NK-92 (cell line): ENCODE results near the gene MRPL46.
"Not testable (repeated sequence)": the region's sequence is repeated elsewhere in the genome, so short reads cannot be mapped to it uniquely, and the experiment has no call there.

ENCODE experiments used
- DNase-seq: peaks from one replicate; lab custom pipeline; 2025; ENCODE audit not compliant: unreplicated experiment; lab: John Stamatoyannopoulos, UW

The MRPL46 gene

DNA sequence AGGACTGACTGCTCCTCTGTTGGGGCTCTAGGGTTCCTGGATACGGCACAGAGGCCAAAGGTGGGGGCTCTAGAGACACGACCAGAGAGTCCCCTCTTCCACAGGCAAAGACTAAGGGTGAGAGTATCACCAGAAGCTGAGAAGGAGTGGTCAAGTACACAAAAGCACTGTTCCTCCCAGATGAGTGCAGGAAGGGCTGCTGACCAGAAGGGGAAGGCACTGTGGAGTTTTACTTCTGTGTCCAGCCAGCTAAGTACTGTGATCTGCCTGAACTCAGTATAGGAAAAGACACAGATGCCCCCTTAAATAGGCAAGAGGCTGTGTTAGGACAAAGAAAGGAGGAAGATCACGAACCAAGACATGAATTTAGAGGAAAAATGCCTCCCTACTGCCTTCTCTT, 12.0 kb upstream of the MRPL46 start:
- no peak for DNase-seq

DNA sequence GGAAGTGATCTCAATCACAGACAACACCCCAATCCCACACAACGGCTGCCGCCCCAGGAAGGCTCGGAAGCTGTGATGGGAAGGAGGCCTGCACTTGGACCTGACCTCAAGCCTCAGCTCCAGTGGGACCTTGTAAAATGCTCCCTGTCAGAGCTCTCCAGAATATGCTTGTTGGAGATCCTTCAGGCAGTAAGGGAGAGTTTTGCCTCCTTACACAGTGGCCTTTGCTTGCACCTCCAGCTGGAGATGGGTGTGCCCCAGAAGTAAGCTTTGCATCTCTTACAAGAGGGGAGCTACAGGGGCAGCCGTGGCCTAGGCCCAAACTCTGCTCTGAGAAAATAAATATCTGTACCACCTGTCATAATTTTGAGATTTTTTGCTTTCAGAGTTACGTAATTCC, 10.7 kb upstream of the MRPL46 start:
- DNase-seq, result no peak

DNA sequence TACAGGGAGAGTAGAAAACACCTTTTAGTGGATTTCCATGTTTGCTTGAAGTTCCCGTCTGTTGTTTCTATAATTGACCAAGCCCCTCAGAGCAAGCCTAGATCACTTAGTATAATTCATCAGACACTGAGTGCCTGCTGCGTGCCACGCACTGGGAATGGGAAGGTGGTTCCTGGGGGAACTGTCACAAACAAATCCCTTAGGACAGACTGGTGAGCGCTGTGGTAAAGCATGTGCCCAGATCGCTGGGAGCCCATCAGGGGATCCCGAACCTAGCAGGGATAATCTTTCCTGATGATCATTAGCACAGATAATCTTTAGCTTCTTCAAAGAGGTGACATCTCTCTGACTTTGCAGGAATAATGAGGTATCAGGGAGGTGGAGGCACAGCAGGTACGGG, 9.9 kb upstream of the MRPL46 start:
- DNase-seq, result no peak

DNA sequence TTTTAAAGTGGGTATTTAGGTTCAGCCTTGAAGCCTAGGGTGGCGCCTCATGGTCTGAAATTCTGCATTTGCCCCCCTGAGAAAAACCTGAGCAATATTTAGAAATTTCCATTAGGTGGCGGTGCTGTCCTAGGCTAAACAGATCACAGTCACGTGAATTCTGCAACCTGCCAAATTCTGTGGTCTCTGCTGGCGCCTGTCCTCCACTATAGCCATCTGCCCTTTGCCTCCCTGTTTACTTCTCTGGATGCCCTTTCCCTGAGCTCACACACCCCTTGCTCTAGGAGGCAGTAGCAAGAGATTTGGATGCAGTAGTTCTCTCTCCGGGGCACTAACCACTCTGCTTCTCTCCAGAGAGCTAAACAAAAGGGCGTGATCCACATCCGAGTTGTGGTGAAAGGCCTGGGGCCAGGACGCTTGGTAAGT, 9.5 kb upstream of the MRPL46 start:
- DNase-seq, result no peak

DNA sequence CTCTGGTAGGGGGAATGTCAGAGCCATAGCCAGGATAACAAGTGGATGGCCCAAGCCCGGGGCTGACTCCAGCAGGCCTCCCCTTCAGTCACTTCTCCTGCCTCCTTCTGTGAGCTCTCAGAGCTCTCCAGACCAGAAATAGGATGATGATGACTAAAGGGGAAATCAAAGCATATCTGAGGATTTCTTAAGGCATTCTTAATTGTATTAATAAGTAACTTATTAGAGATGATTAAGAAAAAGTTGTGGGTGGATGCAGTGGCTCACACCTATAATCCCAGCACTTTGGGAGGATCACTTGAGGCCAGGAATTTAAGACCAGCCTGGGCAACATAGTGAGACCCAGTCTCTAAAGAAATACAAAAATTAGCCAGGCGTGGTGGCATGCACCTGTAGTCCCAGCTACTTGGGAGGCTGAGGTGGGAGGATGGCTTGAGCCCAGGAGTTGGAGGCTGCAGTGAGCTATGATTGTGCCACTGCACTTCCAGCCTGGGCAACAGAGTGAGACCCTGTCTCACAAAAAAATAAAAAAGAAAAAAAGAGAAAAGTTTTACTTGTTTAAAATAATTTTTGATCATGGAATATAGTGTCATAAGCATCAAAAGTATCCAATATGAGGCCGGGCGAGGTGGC, 6.6 kb upstream of the MRPL46 start:
- not testable (repeated sequence) for DNase-seq

DNA sequence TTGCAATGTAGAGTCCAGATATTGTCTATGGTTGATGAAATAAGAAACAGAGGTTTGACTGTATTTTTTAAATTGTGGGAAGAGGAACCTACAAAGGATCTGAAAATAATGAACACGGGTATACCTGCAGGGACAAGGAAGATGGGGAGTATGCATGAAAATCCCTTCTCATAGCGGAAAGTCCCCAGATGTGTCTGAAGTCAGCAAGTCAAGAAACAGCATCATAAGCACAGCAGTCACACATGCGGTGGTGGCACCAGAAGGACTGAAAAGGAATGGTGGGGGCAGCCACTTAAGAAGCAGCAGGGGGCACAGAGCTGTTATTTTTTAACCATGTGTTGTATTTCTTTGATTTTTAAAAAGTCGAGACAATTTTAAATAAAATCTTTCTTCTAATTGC, 5.0 kb upstream of the MRPL46 start:
- no peak for DNase-seq

DNA sequence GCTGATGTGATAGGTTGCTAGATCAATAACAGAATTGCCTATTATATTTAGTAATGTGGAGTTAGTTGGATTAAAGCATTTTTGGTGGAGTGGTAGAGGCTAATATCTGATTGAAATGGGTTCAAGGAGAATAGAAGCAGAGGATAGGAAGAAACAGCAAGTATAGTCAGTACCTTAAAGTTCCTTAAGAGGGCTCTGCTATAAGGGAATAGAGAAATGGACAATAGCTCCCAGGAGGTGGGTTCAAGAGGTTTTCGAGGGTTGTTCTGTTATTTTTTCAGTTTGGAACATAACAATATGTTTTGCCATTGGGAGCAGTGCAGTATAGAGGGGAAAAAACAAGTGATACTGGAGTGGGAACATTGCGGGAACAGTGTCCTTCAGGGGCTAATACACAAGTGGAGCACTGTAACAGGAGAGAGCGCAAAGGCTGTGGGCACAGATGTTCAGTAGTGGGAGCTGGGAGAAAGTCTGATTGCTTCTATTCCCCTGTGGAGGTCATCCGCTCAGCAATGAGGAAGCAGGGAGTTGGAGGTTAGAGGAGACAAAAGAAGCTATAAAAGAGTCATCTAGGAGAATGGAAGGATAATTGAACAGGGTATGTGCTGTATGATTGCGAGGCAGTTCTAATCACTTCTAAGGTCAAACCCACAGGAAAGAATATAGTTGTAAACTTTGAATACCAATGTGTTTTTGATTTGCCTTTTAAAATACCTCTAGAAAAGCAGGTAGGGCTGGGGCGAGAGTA, 3.6 kb upstream of the MRPL46 start:
- DNase-seq, result no peak

DNA sequence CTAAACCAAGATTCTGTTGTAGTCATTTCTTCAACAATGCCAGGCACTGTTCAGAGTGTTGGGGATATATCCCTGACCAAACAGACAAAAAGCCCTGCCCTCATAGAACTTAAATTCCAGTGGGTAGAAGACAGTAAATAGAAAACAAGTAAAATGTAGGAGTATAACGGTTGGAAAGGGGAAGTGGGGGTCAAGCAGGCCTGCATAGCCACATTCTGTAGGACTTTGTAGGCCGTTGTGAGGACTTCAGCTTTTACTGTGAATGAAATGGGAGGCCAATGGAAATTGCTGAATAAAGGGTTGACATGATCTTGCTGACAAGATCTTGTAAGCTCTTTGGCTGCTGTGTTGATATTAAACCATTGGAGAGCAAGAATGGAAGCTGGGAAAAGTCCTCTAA, 2.1 kb upstream of the MRPL46 start:
- DNase-seq, result no peak

DNA sequence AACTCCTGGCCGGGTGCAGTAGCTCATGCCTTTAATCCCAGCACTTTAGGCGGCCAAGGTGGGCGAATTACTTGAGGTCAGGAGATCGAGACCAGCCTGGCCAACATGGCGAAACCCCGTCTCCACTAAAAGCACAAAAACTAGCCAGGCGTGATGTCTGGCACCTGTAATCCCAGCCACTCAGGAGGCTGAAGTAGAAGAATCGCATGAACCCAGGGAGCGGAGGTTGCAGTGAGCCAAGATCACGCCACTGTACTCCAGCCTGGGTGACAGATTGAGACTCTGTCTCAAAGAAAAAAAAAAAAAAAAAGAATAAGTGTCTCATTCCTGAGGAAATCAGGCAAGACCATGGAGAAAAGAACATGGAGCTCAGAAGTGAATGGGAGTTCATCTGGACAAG, 1.5 kb upstream of the MRPL46 start:
- DNase-seq, result not testable (repeated sequence)

DNA sequence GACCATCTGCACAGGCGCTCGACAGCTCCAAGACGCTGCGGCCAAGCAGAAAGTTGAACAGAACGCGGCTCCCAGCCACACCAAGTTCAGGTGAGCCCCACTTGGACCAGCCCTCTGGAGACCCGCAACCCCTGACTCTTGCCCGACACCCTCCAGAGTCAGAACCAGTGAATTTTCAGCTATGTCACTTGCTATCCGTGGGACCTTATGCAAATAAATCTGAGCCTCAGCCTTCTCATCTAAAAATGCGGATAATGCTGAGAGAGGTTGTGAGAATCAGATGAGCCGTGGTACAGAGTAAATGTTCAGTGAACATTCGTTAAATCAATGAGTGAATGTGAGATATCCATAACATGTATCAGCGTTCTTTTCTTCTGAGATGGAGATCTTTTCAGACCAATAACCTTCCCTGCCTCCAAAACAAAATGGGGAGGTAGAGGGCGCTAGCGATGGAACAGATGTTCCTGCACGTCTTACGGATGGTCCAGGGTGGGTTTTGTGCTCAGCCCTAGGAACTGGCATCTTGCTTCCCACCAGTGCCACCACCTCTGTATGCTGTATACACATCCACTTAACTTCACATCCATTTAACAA, 844 bp upstream of the MRPL46 start:
- DNase-seq, result no peak

DNA sequence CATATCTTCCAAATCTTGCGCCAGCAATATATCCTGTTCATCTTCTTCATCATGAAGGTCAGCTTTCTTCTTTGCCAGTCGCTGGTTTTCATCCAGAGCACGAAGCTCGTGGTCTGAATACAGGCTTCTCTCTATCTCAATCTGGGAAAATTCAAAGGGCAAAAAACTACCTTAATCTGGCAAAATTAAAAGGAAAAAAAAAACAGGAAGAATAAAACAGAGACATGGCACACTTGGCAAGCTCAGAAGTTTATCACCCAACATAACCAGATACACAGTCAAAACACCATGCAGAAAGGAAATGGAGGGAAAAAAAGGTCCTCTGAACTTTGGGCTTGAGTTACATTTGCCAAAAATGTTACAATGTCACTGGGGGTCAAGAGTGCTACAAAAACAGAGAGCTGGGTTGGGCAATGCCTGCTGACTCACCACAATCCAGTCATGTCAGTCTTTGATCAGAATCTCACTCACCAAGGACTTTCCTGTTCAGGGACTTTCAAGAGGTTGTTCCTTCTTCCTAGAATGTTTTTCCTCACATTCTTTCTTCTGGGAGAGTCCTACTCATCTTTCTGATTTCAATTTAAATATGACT, 1.5 kb downstream of the MRPL46 start:
- DNase-seq, result no peak

DNA sequence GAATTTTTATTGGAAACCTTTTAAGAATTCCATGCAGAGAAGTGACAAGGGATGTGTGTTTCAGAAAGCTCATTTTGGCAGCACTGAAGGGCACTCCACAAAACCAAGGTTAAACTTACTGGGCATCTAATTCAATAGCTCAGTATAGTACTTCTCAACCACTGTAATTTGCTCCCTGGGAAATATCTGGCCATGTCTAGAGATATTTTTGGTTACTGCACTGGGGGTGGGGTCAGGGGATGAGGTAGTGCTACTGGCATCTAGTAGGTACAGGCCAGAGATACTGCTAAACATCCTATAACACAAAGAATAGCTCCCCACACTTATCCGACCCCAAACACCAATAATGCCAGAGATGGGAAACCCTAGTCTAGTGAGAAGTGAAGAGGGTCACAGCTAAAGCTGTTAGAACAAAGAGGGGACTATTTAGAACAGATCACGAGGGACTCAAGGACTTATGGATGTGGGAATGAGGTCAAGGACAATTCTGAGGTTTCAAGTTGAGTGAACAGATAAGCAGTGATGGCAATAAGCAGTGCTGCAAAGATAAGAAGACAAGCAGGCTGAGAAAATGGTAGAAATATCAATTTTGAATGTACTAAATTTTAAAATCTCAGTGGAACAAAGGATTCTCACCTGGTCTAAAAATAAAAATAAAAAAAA, 3.2 kb downstream of the MRPL46 start:
- no peak for DNase-seq

DNA sequence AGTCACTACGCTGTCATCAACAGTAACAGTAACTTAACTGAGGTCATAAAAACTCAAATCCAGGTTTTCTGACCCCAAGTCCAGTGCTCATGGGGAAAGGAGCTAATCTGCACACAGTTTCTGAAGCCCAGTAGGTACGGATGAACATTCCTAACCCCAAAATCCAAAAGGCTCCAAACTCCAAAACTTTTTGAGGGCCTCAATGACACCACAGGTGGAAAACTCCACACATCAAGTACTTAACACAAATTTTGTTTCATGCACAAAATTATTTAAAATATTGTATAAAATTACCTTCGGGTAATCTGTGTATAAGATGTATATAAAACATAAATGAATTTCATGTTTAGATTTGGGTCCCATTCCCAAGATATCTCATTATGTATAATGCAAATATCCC, 10.5 kb downstream of the MRPL46 start:
- no peak for DNase-seq

DNA sequence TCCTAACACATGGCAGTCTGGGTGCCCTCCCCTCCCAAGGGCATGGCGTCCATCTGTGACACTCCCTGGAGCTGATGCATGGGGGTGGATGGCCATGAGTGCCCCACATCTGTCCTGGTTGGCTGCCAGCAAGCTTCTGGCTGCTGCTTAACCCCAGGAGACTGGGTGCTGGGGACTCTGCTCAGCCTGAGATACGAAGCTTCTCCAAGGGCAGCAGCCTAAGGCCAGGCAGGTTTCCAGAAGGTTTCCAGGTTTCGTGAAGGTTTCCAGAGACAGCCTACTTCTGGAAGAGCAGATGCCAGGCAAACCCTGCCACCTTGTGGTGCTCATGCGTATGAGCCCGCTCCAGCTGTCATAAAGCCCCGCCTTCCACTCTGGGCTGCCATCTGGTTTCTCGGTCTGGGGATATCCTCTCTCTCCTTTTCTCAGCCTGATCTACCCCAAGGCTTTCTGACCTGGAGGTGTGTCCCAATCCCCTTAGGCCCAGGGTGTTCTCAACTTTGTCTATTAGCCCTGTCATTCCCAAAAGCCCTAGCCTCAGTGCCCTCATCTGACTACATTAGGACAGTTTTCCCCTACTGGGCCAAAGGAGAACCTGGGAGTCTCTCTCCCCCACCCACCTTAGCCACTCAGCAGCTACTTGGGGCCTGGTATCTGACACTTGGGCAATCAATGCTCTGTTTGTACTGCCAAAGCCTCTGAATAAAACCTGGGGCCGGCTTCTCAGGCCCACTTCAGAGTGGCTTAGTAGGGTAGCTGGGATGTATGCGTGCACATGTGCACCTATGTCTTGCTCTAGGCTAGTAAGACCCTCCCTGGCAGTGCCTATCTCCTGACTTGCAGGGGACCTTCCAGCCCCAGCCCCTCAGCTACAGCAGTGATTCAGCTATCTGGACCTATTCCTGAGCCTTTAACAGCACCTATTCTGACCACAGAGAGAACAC, 12.0 kb downstream of the MRPL46 start:
- DNase-seq, result no peak

DNA sequence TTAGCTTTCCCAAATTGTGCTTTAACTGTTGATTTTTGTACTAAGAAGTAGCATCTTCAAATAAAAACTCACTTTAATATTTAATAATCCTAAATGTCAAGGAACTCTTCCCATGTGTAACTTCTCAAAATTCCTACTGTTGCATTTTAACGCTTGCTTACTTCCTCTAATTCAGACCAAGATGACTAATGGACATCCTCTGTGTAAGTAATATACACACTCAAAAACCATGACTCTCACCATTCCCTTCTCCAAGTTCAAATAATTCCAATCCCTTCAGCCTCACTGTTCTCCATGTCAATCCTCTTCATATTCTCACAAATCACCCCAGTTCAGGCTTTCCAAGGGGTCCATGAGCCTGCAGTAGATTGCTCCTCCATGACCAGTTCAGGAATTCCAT, 13.0 kb downstream of the MRPL46 start:
- no peak for DNase-seq

DNA sequence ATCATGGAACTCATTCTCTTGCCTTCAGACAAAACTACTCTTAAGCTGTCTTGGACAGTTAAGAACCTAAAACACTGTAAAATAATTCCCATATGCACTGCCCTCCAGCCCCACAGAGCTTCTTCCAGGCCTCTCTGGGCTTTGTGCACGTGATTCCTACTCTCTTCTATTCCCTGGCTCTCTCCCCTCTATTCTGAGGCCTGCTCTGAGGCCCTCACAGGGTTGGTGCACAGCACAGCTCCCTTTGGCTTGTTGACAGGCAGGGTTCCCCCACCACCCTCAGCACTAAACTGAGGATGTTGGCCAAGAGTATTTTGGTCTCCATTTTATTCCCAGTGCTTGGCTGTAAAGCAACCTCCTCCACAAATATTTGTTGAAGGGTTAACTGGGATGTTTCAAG, 13.5 kb downstream of the MRPL46 start:
- no peak for DNase-seq

DNA sequence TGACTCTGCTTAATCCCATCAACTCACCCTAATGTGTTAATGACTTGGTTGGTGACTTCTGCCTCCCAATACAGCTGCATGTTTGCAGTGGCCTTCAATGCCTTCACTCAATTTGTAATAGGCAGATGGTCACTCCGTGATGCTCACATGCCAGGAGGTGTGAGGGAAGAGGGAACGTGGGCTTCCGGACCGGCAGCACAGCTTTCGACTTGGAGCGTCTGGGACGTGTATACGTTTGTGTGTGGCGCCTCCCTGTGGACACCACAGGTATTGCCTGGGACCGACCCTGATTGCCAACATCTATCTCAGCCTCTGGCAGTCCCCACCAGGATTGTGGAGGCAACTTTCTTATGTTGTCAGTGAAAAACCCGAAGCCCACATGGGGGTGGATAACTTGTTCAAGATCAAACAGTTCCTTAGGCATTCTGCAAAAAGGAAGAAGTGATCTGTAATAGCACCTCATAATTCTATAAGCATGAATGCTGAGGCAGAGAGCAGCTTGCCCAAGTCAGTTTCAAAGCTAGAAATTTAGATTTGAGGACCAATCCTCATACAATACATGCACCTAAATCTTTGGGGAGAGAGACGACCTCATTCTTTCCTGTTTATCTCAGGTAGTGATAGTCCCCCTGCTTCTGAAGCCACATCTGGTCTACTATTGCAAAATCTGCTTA, 16.9 kb downstream of the MRPL46 start:
- no peak for DNase-seq

DNA sequence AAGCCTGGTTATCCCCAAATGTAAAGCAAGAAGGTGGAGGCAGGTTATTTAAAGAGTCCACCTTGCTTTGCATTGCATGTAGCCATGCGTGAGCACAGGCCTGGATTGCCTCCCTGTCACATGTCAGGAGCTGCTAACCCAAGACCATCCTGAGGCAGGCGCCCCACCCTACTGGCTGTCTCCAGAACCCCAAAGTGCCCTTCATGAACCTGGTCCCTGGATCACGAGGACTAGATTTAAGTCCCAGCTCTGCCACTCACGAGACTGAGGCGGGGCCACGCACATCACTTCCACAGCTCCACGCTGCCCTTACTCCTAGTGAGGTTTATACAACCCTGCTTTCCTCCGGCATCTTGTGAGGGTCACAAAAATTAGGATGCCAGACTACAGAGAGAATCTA, 17.6 kb downstream of the MRPL46 start:
- no peak for DNase-seq

DNA sequence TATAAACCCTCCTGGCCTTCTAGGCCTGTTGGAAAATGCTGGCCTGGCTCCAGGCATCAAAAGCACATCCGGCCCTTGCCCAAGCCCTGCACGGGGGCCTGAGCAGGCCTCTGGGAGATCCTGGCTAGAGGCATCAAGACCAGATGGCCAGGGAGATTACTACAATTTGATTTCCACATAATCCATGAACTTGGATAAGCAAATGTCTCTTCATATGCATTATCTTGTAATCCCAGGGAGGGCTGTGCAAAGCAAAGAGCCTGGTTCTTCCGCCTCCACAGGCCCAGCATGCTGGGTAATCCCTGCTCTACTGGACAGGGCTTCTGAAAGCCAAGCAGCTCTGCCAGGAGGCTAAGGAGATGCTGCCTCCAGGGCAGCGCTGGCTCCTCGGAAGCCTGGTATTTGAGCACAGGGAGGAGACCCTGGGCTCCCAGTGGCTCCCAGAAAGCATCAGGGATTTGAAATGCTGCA, 18.2 kb downstream of the MRPL46 start:
- no peak for DNase-seq

DNA sequence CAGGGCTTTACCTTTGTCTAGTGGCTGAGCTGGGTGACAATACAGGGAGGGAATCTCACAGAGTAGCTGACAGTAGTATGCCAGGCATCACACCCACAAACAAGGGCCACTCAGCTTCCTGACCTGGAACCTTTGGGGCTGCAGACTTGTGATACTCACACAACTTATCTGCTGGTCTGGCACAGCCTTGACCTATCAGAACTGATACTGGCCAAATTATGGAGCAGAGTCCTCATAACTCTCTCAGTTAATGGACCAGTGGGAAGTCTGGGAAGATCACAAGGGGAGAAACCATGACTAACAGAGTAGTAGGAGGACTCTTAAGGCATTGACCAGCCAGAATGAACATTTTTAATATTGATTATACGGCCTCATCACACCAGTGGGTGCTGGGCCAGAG, 19.4 kb downstream of the MRPL46 start:
- no peak for DNase-seq
